Endodermal cell (in vitro differentiated cells): ENCODE data around the gene ZNF182. TPM values are rescaled to one million over a fixed set of nuclear protein-coding genes. Genes with fewer than 3 reads are reported as not detected.

Source experiments
- DNase-seq: peaks from one replicate; pipeline ENCODE4 v3.0.0-alpha.2; 2017
- H3K27ac ChIP-seq: 2 replicates; pipeline ENCODE4 v1.5.1; 2013; ENCODE audit warnings: mild to moderate bottlenecking, low read depth, low read length, moderate library complexity
- H3K27me3 ChIP-seq: 2 replicates; pipeline ENCODE4 v1.6.1; 2013; ENCODE audit warnings: mild to moderate bottlenecking, low read length, moderate library complexity; ENCODE audit not compliant: insufficient read depth, control insufficient read depth, poor library complexity, severe bottlenecking
- H3K36me3 ChIP-seq: 2 replicates; pipeline ENCODE4 v1.7.0; 2013; ENCODE audit warnings: mild to moderate bottlenecking, low read length, moderate library complexity; ENCODE audit not compliant: control insufficient read depth, insufficient read depth
- H3K4me1 ChIP-seq: one replicate; pipeline ENCODE4 v1.7.0; 2013; ENCODE audit warnings: low read length; ENCODE audit not compliant: control insufficient read depth, insufficient read depth
- H3K4me3 ChIP-seq: 2 replicates; pipeline ENCODE4 v1.5.1; 2013; ENCODE audit warnings: mild to moderate bottlenecking, low read length, moderate library complexity
- H3K9ac ChIP-seq: 2 replicates; pipeline ENCODE4 v1.6.1; 2013; ENCODE audit warnings: mild to moderate bottlenecking, low read length, moderate library complexity; ENCODE audit not compliant: poor library complexity, severe bottlenecking; ENCODE audit errors: extremely low read depth
- H3K9me3 ChIP-seq: 2 replicates; pipeline ENCODE4 v1.6.1; 2013; ENCODE audit warnings: mild to moderate bottlenecking, low read length, moderate library complexity; ENCODE audit not compliant: control insufficient read depth
- H3K27ac Mint-ChIP-seq: 2 replicates; pipeline ENCODE4 v1.8.0; 2020; ENCODE audit warnings: mixed read lengths
- H3K27me3 Mint-ChIP-seq: 2 replicates; pipeline ENCODE4 v1.8.0; 2021; ENCODE audit warnings: mild to moderate bottlenecking, mixed read lengths; ENCODE audit not compliant: insufficient read depth
- H3K36me3 Mint-ChIP-seq: 2 replicates; pipeline ENCODE4 v1.8.0; 2020; ENCODE audit warnings: low read depth, mixed read lengths
- H3K4me1 Mint-ChIP-seq: 2 replicates; pipeline ENCODE4 v1.8.0; 2020; ENCODE audit warnings: mixed read lengths
- H3K4me3 Mint-ChIP-seq: 2 replicates; pipeline ENCODE4 v1.8.0; 2020; ENCODE audit warnings: mild to moderate bottlenecking, moderate library complexity, mixed read lengths
- H3K9me3 Mint-ChIP-seq: 2 replicates; pipeline ENCODE4 v1.8.0; 2020; ENCODE audit warnings: mild to moderate bottlenecking, mixed read lengths
- CTCF ChIP-seq: fragments of 200-600 bp; sonication (generic); conservative IDR thresholded peaks from 2 replicates; pipeline ENCODE4 v1.5.0; 2021; ENCODE audit warnings: antibody characterized with exemption, mild to moderate bottlenecking
- WGBS, 2 experiments: methylation state at CpG; one replicate each; pipeline versions ENCODE4 v1.1.5 to v1.1.7; 2013; ENCODE audit warnings: missing lambda C conversion rate in 2 of 2, mixed read lengths in 1 of 2; ENCODE audit not compliant: insufficient coverage in 1 of 2, insufficient read length in 1 of 2; 5-methylcytosine and 5-hydroxymethylcytosine counted together
- total RNA-seq, 2 donors: library from RNA; stranded (reverse); fragmentation: NEBNext Ultra II Directional in 1 of 2; extraction: Animal tissue kit (Norgen Biotek cat#: 25700) in 1 of 2; gene quantifications; 2 replicates in 1 of 2; 3 replicates in 1 of 2; pipeline ENCODE4 v1.2.1, GENCODE V29; 2021

ZNF182 gene
- total RNA-seq, 2 donors from 2014 or later: 5.8 to 10.5 TPM

DNA sequence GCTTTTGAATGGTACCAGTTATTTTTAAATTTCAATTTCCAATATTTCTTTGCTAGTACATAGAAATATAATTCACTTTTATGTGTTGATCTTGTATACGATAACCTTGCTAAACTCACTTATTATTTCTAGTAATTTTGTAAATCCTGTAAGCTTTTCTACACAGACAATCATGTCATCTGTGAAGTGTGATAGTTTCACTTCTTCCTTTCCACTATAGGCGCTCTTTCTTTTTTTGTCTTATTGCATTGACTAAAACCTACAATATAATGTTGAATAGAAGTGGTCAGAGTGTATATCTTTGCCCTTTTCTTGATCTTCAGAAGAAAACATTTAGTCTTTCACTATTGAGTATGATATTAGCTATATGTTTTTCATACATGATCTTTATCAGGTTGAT, 76.6 kb downstream of the ZNF182 start:
- Histone ChIP-seq H3K4me3 (no peak overlapping the region), H3K27ac (no peak overlapping the region), H3K9me3 (no peaks in the 10 kb centered on the region), H3K27me3 (no peaks in the 10 kb centered on the region), H3K36me3 (no peaks in the 10 kb centered on the region), H3K4me1 (no peaks in the 10 kb centered on the region), H3K9ac (no peak overlapping the region)
- Mint-ChIP-seq H3K27ac (no peak overlapping the region), H3K4me1 (no peaks in the 10 kb centered on the region), H3K27me3 (no peaks in the 10 kb centered on the region), H3K9me3 (peaks cover 49% of the 10 kb centered on the region), H3K36me3 (no peaks in the 10 kb centered on the region), H3K4me3 (no peak overlapping the region)
- TF ChIP-seq CTCF: no peak
- no peak for DNase-seq
- no CpG with 5 or more reads among the region's 2 CpGs for WGBS, 2 experiments

Other genes starting within 250 kb of the ZNF182 start
- 10 to 100 TPM in 1 of 2 donors, 1 to 10 TPM in 1; 9.8 to 12.6 TPM for gene ZNF81, start 167.1 kb downstream of the ZNF182 start, total RNA-seq
- not detected for gene SPACA5, start 3.0 kb upstream of the ZNF182 start, total RNA-seq
- gene ZNF630, start 67.7 kb upstream of the ZNF182 start, total RNA-seq: 1 to 10 TPM; 3.1 to 4.2 TPM
- gene SPACA5B, start 126.6 kb upstream of the ZNF182 start, total RNA-seq: not detected
- not detected for gene SSX5, start 192.8 kb upstream of the ZNF182 start, total RNA-seq